Keratinocyte (primary cell): ENCODE results near the gene CWH43. TPM values are rescaled to one million over a fixed set of nuclear protein-coding genes. Genes with fewer than 3 reads are reported as not detected.
"Not testable (repeated sequence)": the region's sequence is repeated elsewhere in the genome, so short reads cannot be mapped to it uniquely, and the experiment has no call there.

ENCODE experiments used
- DNase-seq: peaks from one replicate; pipeline ENCODE4 v3.0.0-alpha.2; 2011; ENCODE audit warnings: low read depth, missing footprints, low spot score
- FAIRE-seq: peaks from 2 replicates; lab custom pipeline; 2011; peaks lifted over from hg19 to GRCh38; lab: Jason Lieb, UNC
- H2AFZ ChIP-seq: 2 replicates; pipeline ENCODE4 v1.6.0; 2012; ENCODE audit warnings: low read length, control low read depth, inconsistent platforms; ENCODE audit not compliant: control insufficient read depth
- H3K27ac ChIP-seq: 2 replicates; pipeline ENCODE4 v1.5.1; 2011; ENCODE audit warnings: low read length; ENCODE audit not compliant: control insufficient read depth, insufficient read depth
- H3K27me3 ChIP-seq: 3 replicates; pipeline ENCODE4 v1.6.0; 2011; ENCODE audit warnings: low read length; ENCODE audit not compliant: control insufficient read depth, insufficient read depth; ENCODE audit errors: extremely low read depth
- H3K36me3 ChIP-seq, 2 experiments: 2 replicates in 1 of 2; 3 replicates in 1 of 2; pipeline ENCODE4 v1.5.1; 2011; ENCODE audit warnings: low read length in 2 of 2, mild to moderate bottlenecking in 1 of 2; ENCODE audit not compliant: control insufficient read depth in 2 of 2, insufficient read depth in 2 of 2; ENCODE audit errors: extremely low read depth in 1 of 2
- H3K4me1 ChIP-seq: 3 replicates; pipeline ENCODE4 v1.5.1; 2011; ENCODE audit warnings: low read length; ENCODE audit not compliant: control insufficient read depth, insufficient read depth; ENCODE audit errors: extremely low read depth
- H3K4me2 ChIP-seq: 3 replicates; pipeline ENCODE4 v1.6.0; 2011; ENCODE audit warnings: low read depth, low read length; ENCODE audit not compliant: control insufficient read depth, insufficient read depth; ENCODE audit errors: extremely low read depth
- H3K4me3 ChIP-seq, 3 experiments: fragments of 200-600 bp in 1 of 3; sonication (generic) in 1 of 3; 2 replicates in 2 of 3; 3 replicates in 1 of 3; pipeline ENCODE4 v1.5.1; 2011 to 2016; ENCODE audit warnings: low read length in 3 of 3, mild to moderate bottlenecking in 3 of 3, control low read depth in 2 of 3, inconsistent platforms in 1 of 3, low read depth in 1 of 3, mixed read lengths in 1 of 3, mixed run types in 1 of 3, moderate library complexity in 1 of 3; ENCODE audit not compliant: control insufficient read depth in 2 of 3, insufficient read depth in 2 of 3; ENCODE audit errors: extremely low read depth in 1 of 3
- H3K79me2 ChIP-seq: 2 replicates; pipeline ENCODE4 v1.6.0; 2012; ENCODE audit warnings: low read length; ENCODE audit not compliant: control insufficient read depth, insufficient read depth
- H3K9ac ChIP-seq: 3 replicates; pipeline ENCODE4 v1.6.0; 2011; ENCODE audit warnings: low read length; ENCODE audit not compliant: control insufficient read depth, insufficient read depth; ENCODE audit errors: extremely low read depth
- H3K9me1 ChIP-seq: 3 replicates; pipeline ENCODE4 v1.6.0; 2011; ENCODE audit warnings: low read length; ENCODE audit not compliant: control insufficient read depth, insufficient read depth; ENCODE audit errors: extremely low read depth
- H3K9me3 ChIP-seq: 2 replicates; pipeline ENCODE4 v1.5.1; 2012; ENCODE audit warnings: low read depth, low read length; ENCODE audit not compliant: control insufficient read depth
- H4K20me1 ChIP-seq: 3 replicates; pipeline ENCODE4 v1.6.0; 2011; ENCODE audit warnings: low read length; ENCODE audit not compliant: control insufficient read depth, insufficient read depth; ENCODE audit errors: extremely low read depth
- CTCF ChIP-seq, 3 experiments: IDR thresholded peaks in 1 of 3; conservative IDR thresholded peaks in 1 of 3; optimal IDR thresholded peaks in 1 of 3; 2 replicates in 2 of 3; 3 replicates in 1 of 3; pipeline versions ENCODE3 to v1.5.1; 2011; ENCODE audit warnings: low read length in 3 of 3, mild to moderate bottlenecking in 3 of 3, moderate library complexity in 2 of 3, control low read depth in 1 of 3, inconsistent platforms in 1 of 3; ENCODE audit not compliant: insufficient read depth in 2 of 3; ENCODE audit errors: extremely low read depth in 1 of 3
- EZH2 ChIP-seq: IDR thresholded peaks from one replicate; pipeline ENCODE4 v1.6.1; 2012; ENCODE audit warnings: inconsistent platforms, mild to moderate bottlenecking, low read length, moderate library complexity
- dilution Hi-C: fragments of 300-500 bp; cut with MboI; formaldehyde crosslinking; loops from one replicate; pipeline ENCODE4 v1.7.0; 2020; ENCODE audit warnings: low sequenced_read_pairs; ENCODE audit not compliant: extremely low pct_ligation_motif_present
- polyA plus RNA-seq, 5 experiments: library from polyadenylated mRNA; depleted of rRNA in 3 of 5; stranded (reverse) in 3 of 5; stranded (forward) in 1 of 5; unstranded in 1 of 5; fragments of >200 nt; gene quantifications; 1 replicate in 1 of 5; 2 replicates in 3 of 5; 3 replicates in 1 of 5; pipeline versions ENCODE4 v1.2.1 to v1.2.3, GENCODE V29; 2011 to 2012; ENCODE audit warnings: missing spikeins in 2 of 5, low read depth in 1 of 5, low replicate concordance in 1 of 5

The CWH43 gene
- polyA plus RNA-seq, 1 donor (not counting 4 experiments of a cell fraction or from before 2014, with no cell fraction given): 10.9 TPM

- Histone ChIP-seq H3K27me3 (no peaks in the 10 kb centered on the region), H3K9me1 (no peaks in the 10 kb centered on the region), H3K9ac (no peak overlapping the region), H3K4me2 (no peak overlapping the region), H3K4me3 (no peak overlapping the region), H3K4me1 (no peaks in the 10 kb centered on the region), H3K36me3 (no peaks in the 10 kb centered on the region), H3K27ac (no peak overlapping the region), H2AFZ (no peak overlapping the region), H4K20me1 (no peaks in the 10 kb centered on the region), H3K9me3 (no peaks in the 10 kb centered on the region), H3K79me2 (no peaks in the 10 kb centered on the region)
- TF ChIP-seq CTCF (optimal IDR thresholded peaks at IDR 0.05 in 1 of 3, IDR thresholded peaks at IDR 0.05 in 1 of 3, conservative IDR thresholded peaks at IDR 0.05 in 1 of 3; ENCODE audit: extremely low read depth in 1 of 3, insufficient read depth in 2 of 3, low read length in 3 of 3): no peak
- TF ChIP-seq EZH2: no peak
- dilution Hi-C loops: no loop called here
- FAIRE-seq (no peak), DNase-seq (no peak)
Measured at GRCh38 chr4:49063670-49064069, 77.6 kb downstream of the CWH43 start.

GRCh38 chr4:49072196-49072595, 86.1 kb downstream of the CWH43 start:
- DNase-seq, H3K9me1 ChIP-seq, H3K9me3 ChIP-seq, H3K4me1 ChIP-seq, H3K36me3 ChIP-seq, FAIRE-seq, dilution Hi-C loops, H3K79me2 ChIP-seq, H3K4me3 ChIP-seq, H2AFZ ChIP-seq, H3K4me2 ChIP-seq, H4K20me1 ChIP-seq, H3K27ac ChIP-seq, H3K9ac ChIP-seq, H3K27me3 ChIP-seq: not testable (repeated sequence)

GRCh38 chr4:49091883-49092282, 105.8 kb downstream of the CWH43 start:
- peaks cover 19% of the 10 kb centered on the region for H3K9me3 ChIP-seq
- H3K4me2 ChIP-seq, H3K36me3 ChIP-seq, FAIRE-seq, H3K79me2 ChIP-seq, DNase-seq, H4K20me1 ChIP-seq, H3K9ac ChIP-seq, H3K27me3 ChIP-seq, H3K4me1 ChIP-seq, dilution Hi-C loops, H3K27ac ChIP-seq, H3K9me1 ChIP-seq, H3K4me3 ChIP-seq, H2AFZ ChIP-seq: not testable (repeated sequence)

GRCh38 chr4:49092608-49093135, 106.6 kb downstream of the CWH43 start:
- H3K9me3 ChIP-seq: peaks cover 27% of the 10 kb centered on the region
- H4K20me1 ChIP-seq, FAIRE-seq, H3K9me1 ChIP-seq, H3K79me2 ChIP-seq, H3K27ac ChIP-seq, H3K36me3 ChIP-seq, DNase-seq, H2AFZ ChIP-seq, H3K4me2 ChIP-seq, H3K9ac ChIP-seq, H3K4me3 ChIP-seq, dilution Hi-C loops, H3K27me3 ChIP-seq, H3K4me1 ChIP-seq: not testable (repeated sequence)
